Calu3 (cell line): ENCODE data around the gene ACACB. TPM values are rescaled to one million over a fixed set of nuclear protein-coding genes. Genes with fewer than 3 reads are reported as not detected.

Experiments
- BruUV-seq: library from RNA; stranded (reverse); fragments of 400-500 nt; replicated peaks from 2 replicates; lab custom pipeline; 2021; lab: Mats Ljungman, UMichigan
- CTCF ChIA-PET: fragments of 300-600 bp; sonication (Branson Sonifier 250); formaldehyde crosslinking; loops from one replicate; lab custom pipeline; 2022; ENCODE audit warnings: antibody characterized with exemption; lab: Charles Lee
- DNase-seq: peaks from one replicate; pipeline ENCODE4 v3.0.0; 2022
- H3K27ac Mint-ChIP-seq: one replicate; pipeline ENCODE4 v1.8.0; 2022; ENCODE audit warnings: mixed read lengths; ENCODE audit not compliant: unreplicated experiment
- H3K27me3 Mint-ChIP-seq: one replicate; pipeline ENCODE4 v1.8.0; 2022; ENCODE audit warnings: mixed read lengths; ENCODE audit not compliant: unreplicated experiment
- H3K36me3 Mint-ChIP-seq: one replicate; pipeline ENCODE4 v1.8.0; 2022; ENCODE audit warnings: mild to moderate bottlenecking, moderate library complexity, mixed read lengths; ENCODE audit not compliant: insufficient read depth, unreplicated experiment
- H3K4me1 Mint-ChIP-seq: one replicate; pipeline ENCODE4 v1.8.0; 2022; ENCODE audit warnings: mild to moderate bottlenecking, low read depth, mixed read lengths; ENCODE audit not compliant: unreplicated experiment
- H3K4me3 Mint-ChIP-seq: one replicate; pipeline ENCODE4 v1.8.0; 2022; ENCODE audit warnings: mild to moderate bottlenecking, low read depth, moderate library complexity, mixed read lengths; ENCODE audit not compliant: unreplicated experiment
- H3K9me3 Mint-ChIP-seq: one replicate; pipeline ENCODE4 v1.8.0; 2022; ENCODE audit warnings: low read depth, mixed read lengths; ENCODE audit not compliant: unreplicated experiment
- intact Hi-C: fragments of 100-400 bp; cut with micrococcal nuclease; formaldehyde crosslinking; loops from one replicate; pipeline ENCODE4 v1.10.0; 2022; ENCODE audit not compliant: unreplicated experiment
- total RNA-seq: library from RNA; stranded (reverse); gene quantifications from 2 replicates; pipeline ENCODE4 v1.2.3, GENCODE V29; 2022
- TF ChIP-seq, protein P1 (sequence below): fragments of 200-600 bp; IDR thresholded peaks from one replicate; pipeline ENCODE4 v1.8.0; 2022; ENCODE audit warnings: antibody characterized with exemption; ENCODE audit not compliant: unreplicated experiment

The ACACB gene
- total RNA-seq, 1 experiment from 2014 or later = 6.2 TPM

DNA sequence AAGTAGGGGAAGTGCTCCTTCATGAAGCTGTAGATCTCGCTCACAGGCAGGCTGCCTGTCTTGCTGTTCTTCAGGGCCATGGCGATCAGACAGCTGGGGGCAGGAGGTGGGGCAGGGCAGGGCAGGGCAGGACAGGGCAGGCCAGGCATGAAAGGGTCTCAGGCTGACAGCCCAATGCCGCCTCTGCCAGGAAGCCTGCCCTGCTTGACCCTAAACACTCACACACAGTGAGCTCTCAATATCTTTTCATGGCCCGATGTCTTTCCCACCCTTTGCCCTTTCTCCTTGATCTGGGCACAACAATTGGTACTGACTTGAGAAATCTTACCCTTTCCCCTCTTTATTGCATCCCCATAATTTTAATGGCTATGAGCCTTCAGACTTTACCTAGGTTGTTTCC, 170.3 kb downstream of the ACACB start:
- Mint-ChIP-seq H3K36me3 (peaks cover 3% of the 10 kb centered on the region), H3K27ac (no peak overlapping the region), H3K27me3 (peaks cover 80% of the 10 kb centered on the region), H3K9me3 (peaks cover 3% of the 10 kb centered on the region), H3K4me1 (no peaks in the 10 kb centered on the region), H3K4me3 (no peak overlapping the region)
- CTCF ChIA-PET = interaction anchor here (0.6 kb wide), 1 partner anchor 1339 kb away, joined by 3 read pairs; no protein-coding TSS in a partner anchor
- TF ChIP-seq, protein P1, sequence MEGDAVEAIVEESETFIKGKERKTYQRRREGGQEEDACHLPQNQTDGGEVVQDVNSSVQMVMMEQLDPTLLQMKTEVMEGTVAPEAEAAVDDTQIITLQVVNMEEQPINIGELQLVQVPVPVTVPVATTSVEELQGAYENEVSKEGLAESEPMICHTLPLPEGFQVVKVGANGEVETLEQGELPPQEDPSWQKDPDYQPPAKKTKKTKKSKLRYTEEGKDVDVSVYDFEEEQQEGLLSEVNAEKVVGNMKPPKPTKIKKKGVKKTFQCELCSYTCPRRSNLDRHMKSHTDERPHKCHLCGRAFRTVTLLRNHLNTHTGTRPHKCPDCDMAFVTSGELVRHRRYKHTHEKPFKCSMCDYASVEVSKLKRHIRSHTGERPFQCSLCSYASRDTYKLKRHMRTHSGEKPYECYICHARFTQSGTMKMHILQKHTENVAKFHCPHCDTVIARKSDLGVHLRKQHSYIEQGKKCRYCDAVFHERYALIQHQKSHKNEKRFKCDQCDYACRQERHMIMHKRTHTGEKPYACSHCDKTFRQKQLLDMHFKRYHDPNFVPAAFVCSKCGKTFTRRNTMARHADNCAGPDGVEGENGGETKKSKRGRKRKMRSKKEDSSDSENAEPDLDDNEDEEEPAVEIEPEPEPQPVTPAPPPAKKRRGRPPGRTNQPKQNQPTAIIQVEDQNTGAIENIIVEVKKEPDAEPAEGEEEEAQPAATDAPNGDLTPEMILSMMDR = no peak
- DNase-seq = no peak
- BruUV-seq = no TSS peak
- intact Hi-C loops = no loop called here

DNA sequence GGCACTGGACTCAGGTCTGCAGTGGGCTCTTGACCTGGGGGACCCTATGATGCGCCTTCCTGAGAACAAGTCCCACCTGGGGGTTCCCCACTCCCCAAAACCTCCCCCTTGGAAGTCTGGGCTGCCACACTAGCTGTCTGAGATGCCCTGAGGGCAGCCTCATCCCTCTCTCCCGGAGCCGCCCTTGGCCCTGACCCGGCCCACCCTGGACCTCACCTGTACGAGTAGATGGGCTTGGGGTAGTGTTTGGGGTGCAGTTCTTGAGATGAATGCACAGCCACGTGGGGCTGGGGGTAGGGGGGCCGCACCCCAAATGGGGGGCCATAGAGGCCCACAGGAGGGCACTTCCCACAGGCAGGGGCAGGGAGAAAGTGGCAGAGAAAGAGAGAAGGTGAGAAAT, 170.8 kb downstream of the ACACB start:
- TF ChIP-seq, protein P1 = no peak
- no peak for DNase-seq
- no peak overlapping the region for H3K4me3 Mint-ChIP-seq
- no peak overlapping the region for H3K27ac Mint-ChIP-seq
- peaks cover 3% of the 10 kb centered on the region for H3K9me3 Mint-ChIP-seq
- H3K27me3 Mint-ChIP-seq = peaks cover 79% of the 10 kb centered on the region
- no TSS peak for BruUV-seq
- H3K36me3 Mint-ChIP-seq = peaks cover 3% of the 10 kb centered on the region
- intact Hi-C loops = no loop called here
- CTCF ChIA-PET = no interaction called here
- H3K4me1 Mint-ChIP-seq = no peaks in the 10 kb centered on the region

DNA sequence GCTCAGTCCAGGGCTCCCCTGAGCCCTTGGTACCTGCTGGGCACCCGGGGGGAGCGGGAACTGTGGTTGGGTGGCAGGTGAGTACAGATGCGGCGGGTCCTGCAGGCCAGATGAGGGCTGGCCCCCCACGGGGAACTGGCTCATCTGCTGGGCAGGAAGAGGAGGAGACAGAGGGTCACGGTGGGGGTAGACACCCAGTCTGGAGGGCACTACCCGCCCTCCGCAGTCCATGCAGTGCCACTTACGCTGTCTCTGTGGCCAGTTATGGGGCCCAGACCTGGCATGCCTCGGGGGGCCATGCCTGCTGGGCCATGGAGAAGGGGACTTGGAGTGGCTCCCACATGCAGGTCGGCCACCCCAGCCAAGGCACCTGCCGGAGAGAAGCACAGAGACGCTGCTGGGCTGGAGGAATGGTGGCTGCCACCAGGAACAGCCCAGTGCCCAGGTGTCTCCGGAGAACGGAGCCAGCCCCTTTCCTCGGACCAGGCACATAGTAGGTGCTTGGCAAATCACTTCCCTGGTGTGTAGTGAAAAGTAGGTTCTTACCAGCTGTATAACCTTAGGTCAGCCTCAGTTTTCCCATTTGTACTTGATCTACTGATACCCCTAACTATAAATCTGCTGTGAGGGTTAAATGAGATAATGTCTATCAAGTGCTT, 171.6 kb downstream of the ACACB start:
- DNase-seq = no peak
- H3K36me3 Mint-ChIP-seq = peaks cover 3% of the 10 kb centered on the region
- H3K27ac Mint-ChIP-seq = no peak overlapping the region
- H3K27me3 Mint-ChIP-seq = peaks cover 81% of the 10 kb centered on the region
- BruUV-seq = no TSS peak
- peaks cover 3% of the 10 kb centered on the region for H3K9me3 Mint-ChIP-seq
- TF ChIP-seq, protein P1 = no peak
- no peak overlapping the region for H3K4me3 Mint-ChIP-seq
- intact Hi-C loops = no loop called here
- H3K4me1 Mint-ChIP-seq = no peaks in the 10 kb centered on the region
- CTCF ChIA-PET = no interaction called here

DNA sequence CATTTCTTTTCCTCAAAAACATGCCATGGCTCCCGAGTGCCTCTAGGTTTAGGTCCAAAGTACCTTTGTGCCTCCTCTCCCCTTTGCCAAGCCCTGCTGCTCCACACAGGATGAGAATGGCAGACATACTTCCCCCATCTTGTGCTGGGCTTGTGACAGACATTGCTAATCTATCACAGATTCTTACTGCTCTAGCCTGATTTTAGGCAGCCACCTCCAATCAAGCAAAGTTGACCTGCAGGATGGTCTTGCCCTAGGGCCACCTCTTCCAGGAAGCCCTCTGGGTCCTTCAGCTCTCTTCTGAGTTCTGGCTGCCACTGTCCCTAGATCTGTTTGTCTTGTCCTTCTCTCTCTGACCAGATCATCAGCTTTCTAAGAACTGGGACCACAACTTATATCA, 172.2 kb downstream of the ACACB start:
- Mint-ChIP-seq H3K4me1 (no peaks in the 10 kb centered on the region), H3K27me3 (peaks cover 87% of the 10 kb centered on the region), H3K27ac (no peak overlapping the region), H3K9me3 (peaks cover 3% of the 10 kb centered on the region), H3K4me3 (no peak overlapping the region), H3K36me3 (peaks cover 3% of the 10 kb centered on the region)
- DNase-seq = no peak
- BruUV-seq = no TSS peak
- CTCF ChIA-PET = no interaction called here
- intact Hi-C loops = no loop called here
- TF ChIP-seq, protein P1 = no peak
